Measurements from ENCODE around the gene MGST1. TPM values are rescaled to one million over a fixed set of nuclear protein-coding genes. Genes with fewer than 3 reads are reported as not detected.
"Not testable (repeated sequence)": the region's sequence is repeated elsewhere in the genome, so short reads cannot be mapped to it uniquely, and the experiment has no call there.

MGST1 gene
- total and polyA plus RNA-seq, 8 donors: 65.3 to 679 (median 77.1) TPM

DNA sequence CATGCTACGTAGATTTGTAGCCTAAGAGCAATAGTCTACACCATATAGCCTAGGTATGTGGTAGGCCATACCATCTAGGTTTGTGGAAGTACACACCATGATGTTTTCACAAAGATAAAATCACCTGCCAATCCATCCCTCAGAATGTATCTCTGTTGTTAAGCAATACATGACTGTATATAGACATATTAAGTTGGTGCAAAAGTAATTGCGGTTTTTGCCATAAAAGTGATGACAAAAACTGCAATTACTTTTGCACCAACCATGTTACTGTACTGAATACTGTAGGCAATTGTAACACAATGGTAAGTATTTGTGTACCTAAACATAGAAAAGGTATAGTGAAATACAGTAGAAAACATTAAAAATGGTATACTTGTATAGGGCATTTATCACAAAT lies 40.5 kb downstream of the MGST1 start:
- H3K4me1 ChIP-seq: peaks cover 0 to 2% of the 10 kb centered on the region in 2 donors
- no peaks in the 10 kb centered on the region for H3K36me3 ChIP-seq
- H3K4me3 ChIP-seq: no peak overlapping the region
- ATAC-seq (no peak), DNase-seq (no peak)
- intact Hi-C loops (cut with DNase I): no loop called here
- no peaks in the 10 kb centered on the region for H3K27me3 ChIP-seq
- peaks cover 0 to 3% of the 10 kb centered on the region in 2 donors for H3K9me3 ChIP-seq
- TF ChIP-seq, protein P1, sequence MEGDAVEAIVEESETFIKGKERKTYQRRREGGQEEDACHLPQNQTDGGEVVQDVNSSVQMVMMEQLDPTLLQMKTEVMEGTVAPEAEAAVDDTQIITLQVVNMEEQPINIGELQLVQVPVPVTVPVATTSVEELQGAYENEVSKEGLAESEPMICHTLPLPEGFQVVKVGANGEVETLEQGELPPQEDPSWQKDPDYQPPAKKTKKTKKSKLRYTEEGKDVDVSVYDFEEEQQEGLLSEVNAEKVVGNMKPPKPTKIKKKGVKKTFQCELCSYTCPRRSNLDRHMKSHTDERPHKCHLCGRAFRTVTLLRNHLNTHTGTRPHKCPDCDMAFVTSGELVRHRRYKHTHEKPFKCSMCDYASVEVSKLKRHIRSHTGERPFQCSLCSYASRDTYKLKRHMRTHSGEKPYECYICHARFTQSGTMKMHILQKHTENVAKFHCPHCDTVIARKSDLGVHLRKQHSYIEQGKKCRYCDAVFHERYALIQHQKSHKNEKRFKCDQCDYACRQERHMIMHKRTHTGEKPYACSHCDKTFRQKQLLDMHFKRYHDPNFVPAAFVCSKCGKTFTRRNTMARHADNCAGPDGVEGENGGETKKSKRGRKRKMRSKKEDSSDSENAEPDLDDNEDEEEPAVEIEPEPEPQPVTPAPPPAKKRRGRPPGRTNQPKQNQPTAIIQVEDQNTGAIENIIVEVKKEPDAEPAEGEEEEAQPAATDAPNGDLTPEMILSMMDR (IDR thresholded peaks at IDR 0.05): no peak
- no peak overlapping the region for H3K27ac ChIP-seq

DNA sequence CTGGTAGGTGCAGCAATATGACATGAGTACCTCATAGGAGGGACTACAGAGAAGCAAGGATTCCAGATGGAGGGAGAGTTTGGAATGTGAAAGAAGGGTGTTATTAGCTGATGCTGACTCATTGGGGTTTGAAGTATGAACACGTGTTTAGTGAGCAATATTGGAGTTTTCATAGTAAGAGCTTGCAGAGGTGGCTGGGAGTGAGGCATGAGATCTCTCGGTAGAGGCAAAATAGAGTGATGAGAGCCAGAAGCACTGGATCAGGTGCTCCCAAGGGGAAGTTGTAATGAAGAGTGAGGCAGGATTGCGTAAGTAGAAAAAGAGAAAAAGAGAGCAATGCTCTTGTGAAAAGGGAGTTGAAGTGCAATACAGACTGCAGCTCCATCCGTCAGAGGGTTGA lies 42.1 kb downstream of the MGST1 start:
- H3K4me1 ChIP-seq: peaks cover 0 to 2% of the 10 kb centered on the region in 2 donors
- H3K27me3 ChIP-seq: no peaks in the 10 kb centered on the region
- TF ChIP-seq, protein P1 (IDR thresholded peaks at IDR 0.05): no peak
- intact Hi-C loops (cut with DNase I): no loop called here
- no peak overlapping the region for H3K27ac ChIP-seq
- H3K9me3 ChIP-seq: peaks cover 0 to 3% of the 10 kb centered on the region in 2 donors
- H3K4me3 ChIP-seq: no peak overlapping the region
- ATAC-seq (peak; percentile 74), DNase-seq (no peak)
- no peaks in the 10 kb centered on the region for H3K36me3 ChIP-seq

DNA sequence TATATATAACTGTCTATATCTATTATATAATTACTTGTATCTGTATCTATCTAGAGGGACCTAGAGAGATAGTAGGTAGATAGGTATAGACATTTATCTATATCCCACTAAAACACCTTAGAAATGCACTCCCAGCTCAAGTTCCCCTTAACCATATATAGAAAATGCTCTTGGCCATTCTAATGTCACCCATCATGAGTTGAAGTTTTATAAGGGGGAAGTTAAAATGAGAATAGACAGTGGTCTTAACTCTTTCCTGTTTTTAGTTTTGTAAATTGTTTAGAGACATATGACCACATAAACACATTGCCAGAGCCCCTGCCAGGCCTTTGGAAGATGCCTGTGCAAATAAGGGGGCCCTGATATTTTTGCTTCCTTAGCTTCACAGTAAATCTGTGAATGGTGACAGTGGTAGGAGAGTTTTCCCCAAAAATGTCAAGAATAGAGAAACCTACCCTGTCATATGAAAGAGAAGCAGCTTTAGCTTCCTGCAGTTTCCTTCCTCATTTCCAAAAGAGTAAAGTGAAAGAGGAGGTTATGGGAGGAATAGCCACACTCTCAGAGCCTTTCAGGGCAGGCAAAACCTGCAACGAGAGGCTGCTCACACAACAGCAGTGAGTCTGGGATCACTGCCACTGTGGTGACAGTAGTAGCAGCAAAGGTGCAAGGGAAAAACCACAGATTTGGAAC lies 45.5 kb downstream of the MGST1 start:
- ATAC-seq: no peak
- TF ChIP-seq, protein P1 (IDR thresholded peaks at IDR 0.05): no peak

DNA sequence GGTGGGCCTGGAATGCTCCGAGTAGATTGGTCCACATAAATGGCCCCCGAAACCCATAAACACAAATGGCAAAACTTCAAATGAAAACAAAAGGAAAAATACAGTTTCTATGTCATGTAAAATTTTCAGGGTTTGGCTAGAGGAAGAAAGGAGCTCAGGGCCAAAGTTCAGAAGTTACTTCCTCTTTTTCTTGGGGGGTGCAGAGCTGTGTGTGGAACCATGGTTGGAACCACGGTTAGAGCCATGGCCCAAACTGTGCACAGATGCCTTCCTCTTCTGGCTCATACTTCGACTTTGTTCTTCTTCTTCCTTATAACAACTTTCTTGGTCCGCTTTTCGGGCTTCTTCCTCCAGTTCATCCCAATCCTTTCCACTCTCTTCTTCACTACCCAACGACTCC lies 51.7 kb downstream of the MGST1 start:
- H3K4me3 ChIP-seq: no peak overlapping the region
- no peak for DNase-seq
- H3K9me3 ChIP-seq: no peaks in the 10 kb centered on the region
- ATAC-seq: peak; percentile 39
- no peaks in the 10 kb centered on the region for H3K4me1 ChIP-seq
- no peak overlapping the region for H3K27ac ChIP-seq
- no peaks in the 10 kb centered on the region for H3K27me3 ChIP-seq
- TF ChIP-seq, protein P1 (IDR thresholded peaks at IDR 0.05): no peak
- intact Hi-C loops (cut with DNase I): no loop called here
- H3K36me3 ChIP-seq: no peaks in the 10 kb centered on the region

More for the DNA sequence above, 45.5 kb downstream of the MGST1 start:
- no peaks in the 10 kb centered on the region for H3K36me3 ChIP-seq
- peaks cover 0 to 3% of the 10 kb centered on the region in 2 donors for H3K9me3 ChIP-seq
- H3K4me1 ChIP-seq: no peaks in the 10 kb centered on the region
- H3K27ac ChIP-seq: no peak overlapping the region
- H3K4me3 ChIP-seq: no peak overlapping the region
- no peak for DNase-seq
- no peaks in the 10 kb centered on the region for H3K27me3 ChIP-seq
- intact Hi-C loops (cut with DNase I): no loop called here

DNA sequence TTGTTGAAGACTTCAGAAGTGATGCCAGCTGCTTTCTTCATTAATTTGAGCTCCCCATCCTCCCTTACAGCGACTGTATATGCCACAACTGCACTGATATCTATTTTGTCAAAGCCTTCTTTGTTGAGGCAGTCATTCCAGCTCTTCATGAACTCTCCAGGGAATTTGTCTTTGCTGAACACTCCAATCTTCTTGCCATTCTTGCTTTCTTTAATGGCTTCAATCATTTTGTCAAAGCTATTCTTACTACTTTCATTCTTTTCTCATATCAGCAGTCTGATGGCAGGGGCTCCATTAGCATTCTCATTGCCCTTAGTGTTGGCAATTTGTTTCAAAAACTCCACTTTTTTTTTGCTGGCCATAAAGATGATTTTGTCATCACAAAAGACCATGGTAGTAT lies 54.4 kb downstream of the MGST1 start:
- H3K4me3 ChIP-seq; H3K27me3 ChIP-seq; H3K27ac ChIP-seq; H3K9me3 ChIP-seq; H3K4me1 ChIP-seq; intact Hi-C loops (cut with DNase I); DNase-seq; H3K36me3 ChIP-seq; ATAC-seq: not testable (repeated sequence)

DNA sequence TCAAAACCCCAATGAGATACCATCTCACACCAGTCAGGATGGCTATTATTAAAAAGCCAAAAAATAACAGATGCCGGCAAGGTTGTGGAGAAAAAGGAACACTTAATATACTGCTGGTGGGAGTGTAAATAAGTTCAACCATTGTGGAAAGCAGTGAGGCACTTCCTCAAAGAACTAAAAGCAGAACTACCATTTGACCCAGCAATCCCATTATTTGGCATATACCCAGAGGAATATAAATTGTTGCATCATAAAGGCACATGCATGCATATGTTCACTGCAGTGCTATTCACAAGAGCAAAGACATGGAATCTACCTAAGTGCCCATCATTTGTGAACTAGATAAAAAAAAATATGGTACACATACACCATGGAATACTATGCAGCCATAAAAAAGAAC lies 59.9 kb downstream of the MGST1 start:
- H3K27me3 ChIP-seq: no peaks in the 10 kb centered on the region
- intact Hi-C loops (cut with DNase I): no loop called here
- ATAC-seq: no peak

More for the DNA sequence above, 59.9 kb downstream of the MGST1 start:
- H3K4me3 ChIP-seq: no peak overlapping the region
- H3K36me3 ChIP-seq: no peaks in the 10 kb centered on the region
- H3K27ac ChIP-seq: no peak overlapping the region
- TF ChIP-seq, protein P1 (IDR thresholded peaks at IDR 0.05): no peak
- peaks cover 0 to 4% of the 10 kb centered on the region in 2 donors for H3K9me3 ChIP-seq
- DNase-seq: no peak
- no peaks in the 10 kb centered on the region for H3K4me1 ChIP-seq

Data from left lung (tissue), 10 donors.